ENCODE data around the gene RTN4RL1.
"Not testable (repeated sequence)": the region's sequence is repeated elsewhere in the genome, so short reads cannot be mapped to it uniquely, and the experiment has no call there.

Gene RTN4RL1

GRCh38 chr17:1916316-1916715, 108.8 kb downstream of the RTN4RL1 start:
- DNase-seq, result no peak

DNA sequence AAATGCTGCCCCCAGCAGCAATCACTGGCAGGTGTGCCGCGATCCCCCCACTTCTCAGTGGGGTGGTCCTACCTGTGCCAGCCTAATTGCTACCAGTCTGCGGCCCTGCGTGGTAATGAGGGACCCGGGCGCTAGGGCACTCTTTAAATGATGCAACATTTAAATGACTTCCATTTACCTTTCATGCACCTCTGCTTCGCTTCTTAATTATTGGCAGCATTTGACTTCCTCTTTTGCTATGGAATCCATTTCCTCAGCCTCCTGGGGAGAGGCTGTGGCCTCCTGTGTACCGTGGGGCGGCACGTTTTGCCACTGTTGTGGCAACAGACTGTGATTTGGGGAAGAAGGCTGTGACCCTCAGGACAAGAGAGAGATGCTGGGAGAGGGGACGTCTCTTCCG, 109.2 kb downstream of the RTN4RL1 start:
- DNase-seq, result no peak

- no peak for DNase-seq
Observed at GRCh38 chr17:1914661-1915083, 110.5 kb downstream of the RTN4RL1 start.

GRCh38 chr17:1913702-1914101, 111.4 kb downstream of the RTN4RL1 start:
- DNase-seq, result no peak

DNA sequence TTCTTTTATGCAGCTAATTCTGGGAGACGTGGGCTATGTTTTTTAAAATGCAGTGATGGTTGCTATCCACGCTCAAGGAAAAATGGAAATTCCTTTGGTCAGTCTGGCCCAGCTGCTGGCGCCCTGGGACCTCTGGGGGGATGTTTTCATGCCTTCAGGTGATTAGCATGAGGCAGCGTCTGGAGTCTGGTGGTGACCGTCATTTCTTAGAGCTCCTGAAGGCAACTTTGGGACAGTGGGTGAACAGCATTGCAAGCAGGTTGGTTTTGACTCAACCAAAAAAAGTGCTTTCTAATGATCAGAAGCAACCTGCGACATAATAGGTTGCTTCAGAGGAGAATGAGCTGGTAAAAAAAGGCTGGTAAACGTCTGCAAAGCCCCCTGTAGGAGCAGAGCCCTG, 113.0 kb downstream of the RTN4RL1 start:
- no peak for DNase-seq

GRCh38 chr17:1909985-1910384, 115.1 kb downstream of the RTN4RL1 start:
- no peak for DNase-seq

- peak; percentile 10 for DNase-seq
Observed at GRCh38 chr17:1908699-1909309, 116.3 kb downstream of the RTN4RL1 start.

- DNase-seq, result peak; percentile 11
Observed at GRCh38 chr17:1907909-1908698, 117.0 kb downstream of the RTN4RL1 start.

DNA sequence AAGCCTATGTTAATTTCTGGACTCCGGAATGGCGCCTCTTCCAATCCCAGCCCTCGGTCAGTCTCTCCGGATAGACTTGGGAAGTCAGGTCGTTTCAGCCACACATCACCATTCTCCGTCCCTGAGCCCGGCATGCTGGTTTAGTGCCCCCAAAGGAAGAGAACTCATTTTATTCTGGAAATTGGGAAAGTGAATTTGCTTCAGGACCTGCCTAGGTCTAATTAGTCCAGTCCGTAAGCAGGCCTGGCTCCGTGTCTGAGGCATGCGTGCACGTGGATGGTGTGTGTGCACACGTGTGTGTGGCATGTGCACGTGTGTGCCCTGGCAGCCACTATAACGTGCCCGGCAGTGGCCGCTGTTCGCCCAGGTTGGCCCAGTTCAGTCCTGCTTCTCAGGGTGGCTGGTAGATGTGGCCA, 117.9 kb downstream of the RTN4RL1 start:
- DNase-seq, result no peak

DNA sequence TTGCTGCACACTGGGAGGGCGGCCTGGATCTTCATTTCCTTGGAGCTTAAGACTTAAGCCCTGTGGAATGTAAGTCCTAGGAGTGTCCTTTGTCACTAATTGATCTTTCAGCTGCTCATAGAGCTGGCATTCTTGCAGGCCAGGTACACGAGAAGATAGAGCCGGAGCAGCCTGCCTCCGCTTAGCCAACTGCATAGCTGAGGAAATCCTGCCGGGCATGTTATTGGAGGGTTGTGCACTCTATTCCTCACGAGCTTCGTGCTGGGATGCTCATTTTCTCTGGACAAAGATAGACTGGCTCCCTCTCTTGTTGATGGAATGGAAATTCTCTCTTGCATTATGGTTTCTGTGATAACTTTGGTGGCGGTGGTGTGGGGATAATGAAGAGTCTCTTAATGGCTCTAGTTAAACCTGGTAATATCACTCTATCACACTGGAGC, 118.5 kb downstream of the RTN4RL1 start:
- DNase-seq, result no peak

- no peak for DNase-seq
Observed at GRCh38 chr17:1905190-1905913, 119.8 kb downstream of the RTN4RL1 start.

GRCh38 chr17:1904273-1905182, 120.6 kb downstream of the RTN4RL1 start:
- no peak for DNase-seq

- no peak for DNase-seq
Observed at GRCh38 chr17:1899403-1900000, 125.6 kb downstream of the RTN4RL1 start.

DNA sequence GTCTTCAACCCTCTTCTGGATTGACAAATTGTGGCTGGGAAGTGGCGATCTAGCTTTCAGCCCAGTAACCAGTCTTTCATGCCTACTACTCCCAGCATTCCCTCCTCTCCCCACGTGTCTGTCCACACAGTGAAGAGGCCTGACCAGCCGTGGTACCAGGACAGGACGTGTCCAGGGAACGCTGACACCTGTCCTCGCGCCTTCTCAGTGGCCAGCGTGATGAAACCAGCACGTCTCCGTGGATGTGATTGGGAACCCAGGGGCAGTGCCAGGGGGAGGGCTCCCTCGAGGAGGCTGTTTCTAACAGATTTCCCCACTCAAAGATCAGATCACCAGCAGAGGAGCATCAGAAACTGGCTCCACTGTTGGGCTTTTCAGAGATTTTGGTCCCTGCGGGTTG, 126.3 kb downstream of the RTN4RL1 start:
- no peak for DNase-seq

DNA sequence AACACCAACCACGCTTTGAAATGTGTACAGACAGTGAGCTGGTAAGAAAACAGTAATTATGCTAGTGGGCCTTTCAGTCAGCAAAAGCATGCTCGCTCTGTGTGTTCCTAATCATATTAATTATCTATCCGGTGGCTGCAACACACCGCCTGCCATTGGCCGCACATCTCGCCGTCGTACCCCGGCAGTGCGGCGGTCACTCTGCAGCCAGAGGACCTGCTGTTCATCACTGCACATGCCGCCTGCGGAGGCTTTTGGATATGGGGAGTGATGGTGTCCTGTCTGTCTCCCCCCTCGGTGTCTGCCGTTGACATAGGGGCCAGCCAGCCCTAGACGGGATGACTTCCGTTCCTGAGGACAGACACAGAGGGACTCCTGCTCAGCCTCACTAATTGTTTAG, 126.8 kb downstream of the RTN4RL1 start:
- no peak for DNase-seq

GRCh38 chr17:1897105-1897656, 128.0 kb downstream of the RTN4RL1 start:
- DNase-seq, result no peak

DNA sequence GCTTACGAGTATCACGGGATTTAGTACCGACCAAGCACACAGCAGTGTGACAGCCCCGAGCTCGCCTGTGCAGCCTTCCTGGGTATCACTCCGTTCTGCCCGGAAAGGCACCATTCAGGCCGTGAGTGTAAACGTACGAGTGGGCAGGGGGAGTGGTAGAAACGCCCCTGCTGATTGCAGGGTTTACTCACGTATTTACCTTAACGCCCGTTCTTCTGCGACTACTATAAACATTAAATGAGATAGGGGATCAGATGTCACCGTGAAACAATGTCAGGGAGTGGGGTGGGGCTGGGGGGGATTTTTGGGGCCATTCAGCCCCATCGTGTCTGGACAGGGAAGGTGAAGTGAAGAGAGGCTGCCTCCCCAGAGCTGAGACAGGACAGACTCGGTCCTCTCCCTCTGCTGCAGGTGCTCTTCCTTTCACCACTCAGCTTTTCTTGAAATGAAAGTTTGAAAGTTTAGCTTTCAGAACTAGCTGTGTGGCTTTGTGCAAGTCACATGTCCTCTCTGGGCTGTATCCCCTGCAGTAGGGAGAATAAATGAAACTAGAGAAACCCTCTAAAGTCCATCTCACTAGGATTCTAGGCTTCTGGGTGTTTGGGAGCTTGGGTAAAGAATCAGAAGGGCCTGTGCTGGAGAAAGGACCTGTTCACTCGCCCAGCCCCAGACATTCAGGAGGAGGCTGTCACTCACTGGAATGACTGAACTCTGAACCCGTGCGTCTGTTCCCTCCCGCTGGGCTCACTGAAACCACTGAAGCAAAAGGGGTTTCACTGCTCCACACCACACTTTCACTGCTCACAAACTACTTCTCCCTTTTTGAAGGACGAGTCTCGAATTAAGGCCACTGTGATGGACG, 128.7 kb downstream of the RTN4RL1 start:
- no peak for DNase-seq

- not testable (repeated sequence) for DNase-seq
Observed at GRCh38 chr17:1895479-1895878, 129.7 kb downstream of the RTN4RL1 start.

DNA sequence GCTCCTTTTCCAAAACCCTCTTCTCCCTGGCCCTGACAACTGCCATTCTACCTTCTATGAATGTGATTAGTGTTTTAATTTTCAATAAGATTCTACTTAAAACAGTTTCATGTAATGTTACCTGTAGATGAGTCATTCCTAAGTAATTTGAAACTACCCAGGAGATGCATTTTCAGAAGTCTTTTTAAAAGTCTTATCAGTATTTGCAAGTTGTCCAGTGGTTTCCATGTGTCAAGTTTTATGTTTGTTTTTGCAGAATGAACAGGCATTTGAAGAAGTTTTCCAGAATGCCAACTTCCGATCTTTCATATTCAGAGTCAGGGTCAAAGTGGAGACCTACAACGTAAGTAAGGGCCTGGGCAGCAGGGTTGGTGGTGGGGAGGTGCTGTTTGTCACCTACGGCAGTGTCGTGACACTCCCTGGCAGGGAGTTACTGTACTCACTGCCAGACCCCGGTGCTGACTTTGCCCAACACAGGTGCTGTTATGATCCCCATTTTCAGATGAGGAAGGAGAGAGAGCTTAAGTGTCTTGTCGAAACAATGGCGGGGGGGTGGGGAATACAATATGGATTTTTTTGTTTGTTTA, 130.3 kb downstream of the RTN4RL1 start:
- no peak for DNase-seq

DNA sequence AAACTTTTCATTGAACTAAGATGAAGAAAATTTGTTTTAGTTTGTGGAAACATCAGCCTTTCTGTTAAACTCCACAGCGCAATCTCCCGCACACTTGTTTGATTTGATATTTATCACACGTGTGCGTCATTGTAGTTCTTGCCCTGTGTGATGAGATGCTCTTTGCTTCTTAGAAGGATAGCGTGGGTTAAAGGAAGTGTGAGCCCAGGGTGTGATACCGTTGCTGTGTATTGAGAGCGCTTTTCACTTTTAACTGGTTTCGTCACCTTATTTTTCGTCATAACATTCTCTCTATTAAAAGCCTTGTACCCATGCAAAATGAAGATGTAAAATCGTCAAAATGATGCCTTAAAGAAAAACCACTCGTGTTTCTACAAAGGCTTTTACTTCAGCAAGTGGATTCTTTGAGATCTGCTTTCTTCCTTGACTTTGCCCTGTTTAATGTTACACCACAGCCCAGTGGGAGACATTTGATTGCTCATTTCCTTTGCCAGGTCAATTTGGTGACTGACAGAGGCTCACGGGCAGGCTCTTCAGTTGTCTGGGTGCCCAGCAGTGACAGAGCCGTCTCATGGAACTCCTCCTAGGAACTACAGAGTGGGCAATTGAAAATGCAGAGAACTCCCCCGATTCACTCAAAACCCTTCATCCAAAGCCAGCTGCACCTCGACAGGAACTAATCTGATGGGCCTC, 134.2 kb downstream of the RTN4RL1 start:
- DNase-seq, result no peak

Measured in activated CD4-positive, alpha-beta T cell treated with anti-CD3 and anti-CD28 coated beads, Interleukin-2, amount 50 U/mL, for 1 hour (primary cell).